MCF 10A (cell line): ENCODE data around the gene AP3M1. TPM values are rescaled to one million over a fixed set of nuclear protein-coding genes. Genes with fewer than 3 reads are reported as not detected.
A peak's percentile ranks its signal among the peaks of the same experiment; 100 is the strongest.

Experiments
- BruUV-seq: library from RNA; stranded (reverse); fragments of 400-500 nt; replicated peaks from 2 replicates; lab custom pipeline; 2021; lab: Mats Ljungman, UMichigan
- CTCF ChIA-PET: fragments of 300-600 bp; sonication (Branson Sonifier 250); formaldehyde crosslinking; extraction: SDS; loops from one replicate; lab custom pipeline; 2021; ENCODE audit warnings: antibody characterized with exemption, inconsistent platforms; lab: Yijun Ruan, JAX
- POLR2A ChIA-PET: fragments of 300-600, 350-650 bp; sonication (Branson Sonifier 250); formaldehyde crosslinking; extraction: SDS; loops from one replicate; lab custom pipeline; 2020; ENCODE audit warnings: antibody characterized with exemption, inconsistent platforms; lab: Yijun Ruan, JAX
- DNase-seq: peaks from one replicate; pipeline ENCODE4 v3.0.0-alpha.2; 2018; ENCODE audit not compliant: unreplicated experiment
- H3K27ac Mint-ChIP-seq: one replicate; pipeline ENCODE4 v1.8.0; 2022; ENCODE audit warnings: mild to moderate bottlenecking, low read depth, mixed read lengths; ENCODE audit not compliant: unreplicated experiment
- H3K27me3 Mint-ChIP-seq: one replicate; pipeline ENCODE4 v1.8.0; 2022; ENCODE audit warnings: mixed read lengths; ENCODE audit not compliant: insufficient read depth, unreplicated experiment
- H3K36me3 Mint-ChIP-seq: one replicate; pipeline ENCODE4 v1.8.0; 2022; ENCODE audit warnings: mild to moderate bottlenecking, moderate library complexity, mixed read lengths; ENCODE audit not compliant: insufficient read depth, unreplicated experiment
- H3K4me1 Mint-ChIP-seq: one replicate; pipeline ENCODE4 v1.8.0; 2022; ENCODE audit warnings: mixed read lengths; ENCODE audit not compliant: insufficient read depth, unreplicated experiment
- H3K4me3 Mint-ChIP-seq: one replicate; pipeline ENCODE4 v1.8.0; 2022; ENCODE audit warnings: mild to moderate bottlenecking, moderate library complexity, mixed read lengths; ENCODE audit not compliant: unreplicated experiment
- H3K9me3 Mint-ChIP-seq: one replicate; pipeline ENCODE4 v1.8.0; 2022; ENCODE audit warnings: mixed read lengths; ENCODE audit not compliant: unreplicated experiment
- intact Hi-C: fragments of 100-400 bp; cut with micrococcal nuclease; formaldehyde crosslinking; loops from 2 replicates; pipeline ENCODE4 v1.14.1; 2022
- total RNA-seq: library from RNA; stranded (reverse); gene quantifications from 2 replicates; pipeline ENCODE4 v1.2.3, GENCODE V29; 2022
- TF ChIP-seq, protein P1 (sequence below): fragments of 200-600 bp; IDR thresholded peaks from one replicate; pipeline ENCODE4 v1.8.0; 2022; ENCODE audit warnings: antibody characterized with exemption, mild to moderate bottlenecking; ENCODE audit not compliant: unreplicated experiment

The AP3M1 gene
- total RNA-seq, 1 experiment from 2014 or later: 31.2 TPM

DNA sequence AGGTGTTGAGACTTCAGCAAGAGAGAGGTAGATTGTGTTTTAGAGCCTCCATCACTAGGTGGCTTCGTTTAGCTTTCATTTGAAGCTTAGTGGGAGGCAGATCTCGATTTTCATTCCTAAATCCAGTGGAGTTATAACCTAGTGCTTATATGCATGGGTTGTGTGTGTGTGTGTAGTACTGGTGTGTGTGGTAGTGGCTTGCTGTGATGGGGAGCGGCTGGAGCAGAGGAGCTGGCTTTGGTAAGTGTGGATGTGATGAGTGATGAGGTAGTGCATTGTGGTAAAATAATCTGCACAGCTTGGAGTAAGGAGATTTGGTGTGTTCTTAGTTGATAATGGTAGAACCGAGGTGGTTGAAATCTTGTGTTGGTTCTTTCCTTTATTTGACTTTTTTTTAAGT lies 43.2 kb downstream of the AP3M1 start:
- no TSS peak for BruUV-seq
- POLR2A ChIA-PET: interaction anchor here (0.6 to 1.0 kb wide), 3 partner anchors 36 to 322 kb away, joined by 3 read pairs; partner anchors contain the start of gene ZSWIM8

DNA sequence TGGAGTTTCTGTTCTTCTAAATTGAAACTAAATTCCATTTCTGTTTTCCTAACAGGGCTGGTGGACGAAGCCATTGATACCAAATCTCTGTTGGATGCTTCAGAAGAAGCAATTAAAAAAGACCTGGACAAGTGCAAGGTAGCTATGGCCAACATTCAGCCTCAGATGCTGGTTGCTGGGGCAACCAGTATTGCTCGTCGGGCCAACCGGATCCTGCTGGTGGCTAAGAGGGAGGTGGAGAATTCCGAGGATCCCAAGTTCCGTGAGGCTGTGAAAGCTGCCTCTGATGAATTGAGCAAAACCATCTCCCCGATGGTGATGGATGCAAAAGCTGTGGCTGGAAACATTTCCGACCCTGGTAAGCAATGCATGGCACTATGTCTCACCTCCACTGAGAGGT lies 45.6 kb downstream of the AP3M1 start:
- no TSS peak for BruUV-seq
- intact Hi-C loops: no loop called here
- H3K4me3 Mint-ChIP-seq: no peak overlapping the region
- H3K9me3 Mint-ChIP-seq: no peaks in the 10 kb centered on the region
- no peaks in the 10 kb centered on the region for H3K27me3 Mint-ChIP-seq
- no peak overlapping the region for H3K27ac Mint-ChIP-seq
- peaks cover 98% of the 10 kb centered on the region for H3K36me3 Mint-ChIP-seq
- no peaks in the 10 kb centered on the region for H3K4me1 Mint-ChIP-seq
- POLR2A ChIA-PET: no interaction called here
- CTCF ChIA-PET: interaction anchor here (0.6 kb wide), 1 partner anchor 233 kb away, joined by 3 read pairs; no protein-coding TSS in a partner anchor
- no peak for DNase-seq
- TF ChIP-seq, protein P1, sequence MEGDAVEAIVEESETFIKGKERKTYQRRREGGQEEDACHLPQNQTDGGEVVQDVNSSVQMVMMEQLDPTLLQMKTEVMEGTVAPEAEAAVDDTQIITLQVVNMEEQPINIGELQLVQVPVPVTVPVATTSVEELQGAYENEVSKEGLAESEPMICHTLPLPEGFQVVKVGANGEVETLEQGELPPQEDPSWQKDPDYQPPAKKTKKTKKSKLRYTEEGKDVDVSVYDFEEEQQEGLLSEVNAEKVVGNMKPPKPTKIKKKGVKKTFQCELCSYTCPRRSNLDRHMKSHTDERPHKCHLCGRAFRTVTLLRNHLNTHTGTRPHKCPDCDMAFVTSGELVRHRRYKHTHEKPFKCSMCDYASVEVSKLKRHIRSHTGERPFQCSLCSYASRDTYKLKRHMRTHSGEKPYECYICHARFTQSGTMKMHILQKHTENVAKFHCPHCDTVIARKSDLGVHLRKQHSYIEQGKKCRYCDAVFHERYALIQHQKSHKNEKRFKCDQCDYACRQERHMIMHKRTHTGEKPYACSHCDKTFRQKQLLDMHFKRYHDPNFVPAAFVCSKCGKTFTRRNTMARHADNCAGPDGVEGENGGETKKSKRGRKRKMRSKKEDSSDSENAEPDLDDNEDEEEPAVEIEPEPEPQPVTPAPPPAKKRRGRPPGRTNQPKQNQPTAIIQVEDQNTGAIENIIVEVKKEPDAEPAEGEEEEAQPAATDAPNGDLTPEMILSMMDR: no peak

More for the DNA sequence above, 43.2 kb downstream of the AP3M1 start:
- H3K27ac Mint-ChIP-seq: no peak overlapping the region
- CTCF ChIA-PET: interaction anchor here (0.5 to 3.4 kb wide), 3 partner anchors 27 to 812 kb away, joined by 3 to 16 read pairs (median 3); no protein-coding TSS in a partner anchor
- no peaks in the 10 kb centered on the region for H3K9me3 Mint-ChIP-seq
- H3K4me1 Mint-ChIP-seq: no peaks in the 10 kb centered on the region
- TF ChIP-seq, protein P1: no peak
- DNase-seq: no peak
- no peaks in the 10 kb centered on the region for H3K27me3 Mint-ChIP-seq
- intact Hi-C loops: no loop called here
- no peak overlapping the region for H3K4me3 Mint-ChIP-seq
- peaks cover 100% of the 10 kb centered on the region for H3K36me3 Mint-ChIP-seq

DNA sequence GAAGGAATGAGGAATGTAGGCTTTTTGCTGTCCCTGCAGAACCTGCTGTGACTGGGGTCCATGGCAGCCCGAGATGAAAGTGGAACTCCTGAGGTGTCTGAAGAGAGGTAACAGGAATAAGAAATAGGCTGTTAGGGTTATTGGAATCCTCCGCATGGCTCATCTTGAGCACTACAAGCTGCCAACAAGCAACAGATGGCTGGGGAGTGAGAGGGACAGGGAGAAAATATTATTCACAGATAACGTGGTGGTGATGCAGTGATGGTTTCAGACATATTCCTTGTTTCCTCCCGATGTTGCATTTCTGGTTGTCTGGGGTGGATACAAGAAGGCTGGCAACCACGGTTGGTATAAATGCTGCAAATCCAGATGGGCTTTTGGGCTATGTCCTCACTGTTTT lies 46.1 kb downstream of the AP3M1 start:
- CTCF ChIA-PET: interaction anchor here (0.6 to 1.9 kb wide), 5 partner anchors 10 to 632 kb away, joined by 3 to 12 read pairs (median 4); no protein-coding TSS in a partner anchor
- peaks cover 97% of the 10 kb centered on the region for H3K36me3 Mint-ChIP-seq
- peaks cover 4% of the 10 kb centered on the region for H3K4me1 Mint-ChIP-seq
- no peak overlapping the region for H3K27ac Mint-ChIP-seq
- no peaks in the 10 kb centered on the region for H3K9me3 Mint-ChIP-seq
- no TSS peak for BruUV-seq
- no peak for DNase-seq
- intact Hi-C loops: no loop called here
- no peak overlapping the region for H3K4me3 Mint-ChIP-seq
- no peaks in the 10 kb centered on the region for H3K27me3 Mint-ChIP-seq
- POLR2A ChIA-PET: no interaction called here
- TF ChIP-seq, protein P1: no peak

DNA sequence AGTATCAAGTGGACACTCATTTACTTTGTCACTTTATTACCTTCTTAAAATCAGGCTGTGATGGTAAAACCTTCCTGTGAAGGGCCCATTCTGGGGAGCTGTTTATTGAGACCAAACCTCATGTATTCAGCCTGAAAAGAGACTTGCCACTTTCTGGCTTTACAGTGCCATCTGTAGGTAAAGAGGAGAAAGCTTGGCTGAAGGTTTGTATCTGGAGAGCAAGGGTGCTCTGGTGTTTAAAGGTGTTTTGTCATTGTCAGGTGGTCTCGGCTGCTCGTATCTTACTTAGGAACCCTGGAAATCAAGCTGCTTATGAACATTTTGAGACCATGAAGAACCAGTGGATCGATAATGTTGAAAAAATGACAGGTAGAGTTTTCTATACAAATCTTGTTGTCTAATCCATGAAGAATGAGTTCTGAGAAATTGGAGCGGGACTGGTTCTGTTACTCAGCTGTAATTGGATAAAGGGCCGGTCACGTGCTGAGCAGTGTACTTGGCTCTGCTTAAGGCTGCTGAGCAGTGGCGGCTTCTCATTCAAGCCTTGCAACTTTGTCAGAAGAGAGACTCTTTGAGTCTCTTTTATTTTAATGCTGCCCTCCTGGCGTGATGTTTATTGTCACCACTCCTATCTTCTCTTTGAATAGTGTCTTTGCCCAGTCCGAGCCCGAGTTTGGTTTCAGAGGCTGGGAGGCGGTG lies 46.9 kb downstream of the AP3M1 start:
- Mint-ChIP-seq H3K4me3 (no peak overlapping the region), H3K27ac (no peak overlapping the region), H3K27me3 (no peaks in the 10 kb centered on the region), H3K9me3 (no peaks in the 10 kb centered on the region), H3K4me1 (peaks cover 6% of the 10 kb centered on the region), H3K36me3 (peaks cover 97% of the 10 kb centered on the region)
- TF ChIP-seq, protein P1: peak; percentile 24
- CTCF ChIA-PET: interaction anchor here (0.6 to 1.9 kb wide), 13 partner anchors 8 to 631 kb away, joined by 3 to 12 read pairs (median 4); no protein-coding TSS in a partner anchor
- intact Hi-C loops: no loop called here
- no TSS peak for BruUV-seq
- POLR2A ChIA-PET: interaction anchor here (0.8 to 1.0 kb wide), 2 partner anchors 24 to 216 kb away, joined by 3 read pairs; no protein-coding TSS in a partner anchor
- DNase-seq: peak; percentile 33
